ENCODE data around the gene KCNAB1.
"Not testable (repeated sequence)": the region's sequence is repeated elsewhere in the genome, so short reads cannot be mapped to it uniquely, and the experiment has no call there.

KCNAB1 gene

DNA sequence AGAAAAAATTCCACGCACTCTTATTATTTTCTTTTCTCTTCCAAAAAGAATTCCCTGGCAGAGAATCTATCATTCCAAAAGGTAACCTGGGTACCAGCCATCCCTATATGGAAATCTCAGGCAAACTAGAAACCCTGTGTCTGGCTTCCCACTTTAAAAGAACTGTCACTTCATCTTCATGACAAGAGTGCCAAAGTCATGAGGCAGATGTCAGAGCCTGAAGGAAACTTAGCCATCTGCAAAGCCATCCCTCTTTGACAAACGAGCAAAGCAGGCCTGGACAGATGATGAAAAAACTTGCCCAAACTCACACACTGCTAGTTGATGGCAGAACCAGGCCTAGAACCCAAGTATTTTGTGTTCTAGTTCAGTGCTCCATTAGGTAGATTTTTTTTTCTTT, 418.7 kb downstream of the KCNAB1 start:
- DNase-seq (ENCODE audit: low read depth in 2 of 2), result no peak

DNA sequence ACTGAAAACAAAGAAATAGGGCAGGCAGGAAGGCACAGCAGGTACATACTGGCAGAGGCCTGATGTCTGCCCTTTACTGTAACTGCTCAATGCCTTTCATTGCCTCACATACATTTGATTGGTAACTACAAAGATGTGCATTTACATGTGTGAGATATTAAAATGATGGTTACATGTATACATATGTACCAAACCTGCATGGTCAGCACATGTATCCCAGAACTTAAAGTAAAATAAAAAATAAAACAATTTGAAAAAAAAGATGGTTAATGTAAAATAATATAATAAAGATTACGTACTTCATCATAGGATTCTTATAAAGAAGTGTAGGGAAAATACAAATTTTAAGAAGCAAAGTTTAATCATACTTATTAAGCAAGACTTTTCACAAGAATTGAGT, 419.4 kb downstream of the KCNAB1 start:
- no peak for DNase-seq (ENCODE audit: low read depth in 2 of 2)

DNA sequence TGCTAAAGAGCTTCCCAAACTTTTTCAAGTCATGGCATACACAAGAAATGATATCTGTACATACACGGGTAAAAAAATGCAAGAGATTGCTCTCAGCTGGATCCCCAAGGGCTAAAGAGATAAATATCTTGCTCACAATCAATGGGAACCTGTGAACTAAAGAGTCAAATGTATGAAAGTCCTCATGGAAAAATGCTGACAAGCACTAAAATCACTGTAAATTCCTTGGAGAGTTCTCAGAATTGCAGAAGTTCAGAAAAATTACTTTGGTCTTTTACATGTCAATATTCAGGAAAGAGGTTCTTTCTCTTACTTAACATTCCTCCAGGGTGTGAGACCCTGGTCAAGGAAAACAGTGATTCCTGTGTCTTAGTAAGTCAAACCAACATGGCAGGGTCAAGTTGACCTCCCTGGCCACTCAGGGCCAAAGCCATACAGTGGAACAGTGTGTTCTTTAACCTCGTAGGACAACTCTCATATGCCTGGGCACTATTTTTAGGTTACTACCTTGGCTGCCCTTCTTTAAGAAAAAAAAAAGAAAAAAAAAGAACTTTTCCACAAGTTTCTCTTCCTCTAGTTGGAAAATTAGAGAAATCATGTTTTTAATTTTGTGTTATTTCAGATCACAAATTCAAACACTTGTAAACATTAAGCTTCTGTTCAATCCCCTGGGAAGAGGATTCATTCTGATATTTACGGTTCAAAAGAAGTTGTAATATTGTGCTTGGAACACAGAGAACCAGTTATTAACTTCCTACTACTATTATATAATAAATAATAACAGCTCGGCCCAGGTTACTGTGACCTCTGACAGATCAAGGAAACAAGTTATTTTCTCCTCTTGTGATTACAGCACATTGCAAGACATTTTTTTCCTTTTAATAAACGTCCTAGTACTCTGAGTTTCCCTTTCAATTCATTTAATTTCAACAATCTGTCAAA, 422.0 kb downstream of the KCNAB1 start:
- no peak for DNase-seq (ENCODE audit: low read depth in 2 of 2)

DNA sequence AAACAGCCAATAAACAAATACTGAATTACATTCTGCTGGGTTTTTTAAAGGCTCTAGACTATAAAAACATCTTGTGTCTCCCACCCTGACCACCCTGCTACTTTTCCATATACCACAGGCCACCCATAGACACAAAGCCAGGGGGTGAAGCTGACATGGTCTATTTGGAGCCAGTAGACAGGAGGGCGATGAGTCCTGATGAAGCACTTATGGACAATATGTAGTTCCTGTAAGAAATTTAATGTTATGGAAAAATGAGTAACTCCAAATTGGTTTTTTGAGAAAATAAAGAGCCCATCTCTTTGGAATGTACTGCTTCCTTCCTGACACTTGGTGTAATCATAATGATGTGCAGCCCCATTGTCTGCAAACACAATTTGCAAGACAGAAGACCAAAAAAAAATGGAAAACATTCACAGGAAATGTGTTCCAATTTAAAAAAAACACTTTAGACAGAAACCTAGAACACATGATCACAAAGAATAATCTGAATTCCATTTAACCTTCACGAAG, 422.7 kb downstream of the KCNAB1 start:
- no peak for DNase-seq (ENCODE audit: low read depth in 2 of 2)

DNA sequence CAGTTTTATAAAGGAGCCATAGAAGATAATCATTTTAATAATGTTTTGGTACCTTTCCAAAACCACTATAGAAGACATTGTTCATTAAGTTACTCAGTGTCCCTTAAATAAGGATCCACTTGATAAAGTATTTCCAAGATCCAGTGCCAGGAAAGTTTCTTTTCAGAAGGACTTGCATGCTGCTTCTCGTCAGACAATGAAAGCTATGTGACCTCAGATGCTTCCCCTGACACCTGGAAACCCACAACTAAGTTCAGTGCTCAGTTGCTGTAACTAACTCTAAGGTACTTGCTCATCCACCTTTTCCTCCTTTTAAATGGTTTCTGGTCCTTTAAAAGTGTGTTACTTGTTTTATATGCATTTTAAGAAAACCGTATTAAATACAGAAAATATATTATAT, 427.3 kb downstream of the KCNAB1 start:
- no peak for DNase-seq (ENCODE audit: low read depth in 2 of 2)

DNA sequence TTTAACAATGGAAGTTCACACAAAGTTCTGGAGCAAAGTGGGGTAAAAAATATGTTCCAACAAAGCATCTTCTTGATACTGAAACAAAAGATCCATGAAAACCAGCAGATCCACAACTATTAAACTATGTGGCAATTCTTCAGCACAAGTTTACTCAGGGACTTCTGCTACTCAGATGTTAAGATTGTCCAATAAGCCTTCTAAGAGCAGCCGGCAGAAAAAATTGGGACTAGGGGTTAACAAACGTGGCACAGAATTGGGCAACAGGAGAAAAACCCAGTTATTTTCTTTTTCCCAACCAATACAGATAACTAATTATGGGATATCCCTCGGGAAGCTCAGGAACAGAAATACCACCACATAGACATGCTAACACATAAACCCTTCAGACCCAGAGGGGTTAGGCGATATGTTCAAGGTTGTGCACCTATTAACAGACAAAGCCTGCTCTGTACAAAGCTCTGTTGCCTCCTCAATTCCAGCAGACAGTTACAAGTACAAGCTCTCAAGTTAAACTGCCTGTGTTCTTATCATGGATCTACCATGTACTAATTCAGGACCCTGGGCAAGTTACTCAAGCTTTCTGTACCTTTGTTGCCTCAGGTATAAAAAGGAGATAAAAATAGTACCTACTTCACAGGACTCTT, 427.8 kb downstream of the KCNAB1 start:
- DNase-seq (ENCODE audit: low read depth in 2 of 2), result no peak

DNA sequence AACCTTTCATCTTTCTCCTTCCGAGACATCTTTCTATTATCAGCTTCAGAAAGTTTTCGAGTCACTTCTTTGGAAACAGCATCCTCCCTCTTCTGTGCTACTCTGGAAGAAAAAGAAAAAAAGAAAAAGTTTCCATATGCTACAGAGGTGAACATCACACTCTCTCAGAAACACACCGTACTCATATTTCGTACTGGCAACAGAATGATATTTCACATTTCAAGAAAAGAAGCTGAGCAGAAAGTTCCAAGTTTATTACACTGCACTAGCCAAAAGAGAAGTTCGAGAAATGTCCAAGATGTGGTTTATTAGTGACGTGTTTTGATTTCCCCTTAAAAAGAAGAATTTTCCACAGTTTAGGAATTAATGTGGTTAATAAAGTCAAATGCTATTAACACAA, 428.5 kb downstream of the KCNAB1 start:
- DNase-seq (ENCODE audit: low read depth in 2 of 2), result no peak

DNA sequence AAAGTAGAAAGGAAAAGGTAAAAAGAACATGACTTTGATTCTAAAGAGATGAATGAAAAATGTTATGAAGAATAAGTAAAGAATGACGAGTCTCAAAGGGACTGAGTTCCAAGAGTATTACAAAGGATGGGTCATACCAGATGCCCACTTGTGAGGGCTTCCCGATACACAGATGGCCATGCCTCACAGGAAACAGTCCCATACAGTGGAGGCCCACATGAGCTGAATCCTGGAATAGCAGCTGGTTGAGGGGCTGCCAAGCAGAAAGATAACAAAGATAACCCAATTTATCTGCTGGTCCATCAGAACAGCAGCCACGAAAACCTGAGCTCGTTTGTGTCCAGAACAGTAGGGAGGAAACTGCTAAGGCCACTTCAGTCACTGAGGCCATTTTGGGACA, 430.9 kb downstream of the KCNAB1 start:
- no peak for DNase-seq (ENCODE audit: low read depth in 2 of 2)

DNA sequence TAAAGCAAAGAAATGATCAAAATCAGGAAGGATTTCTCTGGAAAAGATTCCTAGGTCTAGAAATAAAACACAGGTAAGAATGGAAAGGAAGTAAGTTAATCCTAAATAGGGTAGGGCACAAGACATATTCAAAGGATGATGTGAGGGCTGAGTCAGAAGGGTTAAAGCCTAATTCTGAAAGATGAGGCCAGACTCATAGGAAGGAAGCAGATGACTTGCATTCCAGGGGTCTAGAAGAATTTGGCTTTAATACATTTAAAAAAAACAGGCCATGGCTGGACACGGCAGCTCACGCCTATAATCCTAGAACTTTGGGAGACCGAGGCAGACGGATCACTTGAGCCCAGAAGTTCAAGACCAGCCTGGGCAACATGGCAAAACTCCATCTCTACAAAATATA, 431.4 kb downstream of the KCNAB1 start:
- peak; percentile 50 to 55 for DNase-seq (ENCODE audit: low read depth in 2 of 2)

DNA sequence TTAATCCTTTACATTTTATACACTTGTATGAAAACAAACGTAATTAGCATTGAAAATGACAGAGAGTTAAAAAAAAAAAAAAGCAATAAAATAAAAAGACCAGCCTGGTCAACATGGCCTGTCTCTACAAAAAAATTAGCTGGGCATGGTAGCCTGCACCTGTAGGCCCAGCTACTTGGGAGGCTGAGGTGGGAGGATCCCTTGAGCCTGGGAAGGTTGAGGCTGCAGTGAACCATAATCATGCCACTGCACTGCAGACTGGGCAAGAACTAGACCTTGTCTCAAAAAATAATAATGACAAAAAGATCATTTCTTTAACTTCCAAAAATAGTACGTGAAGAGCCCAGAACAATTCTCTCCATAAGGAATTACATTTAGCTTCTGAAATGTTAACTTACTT, 432.6 kb downstream of the KCNAB1 start:
- DNase-seq (ENCODE audit: low read depth in 2 of 2), result no peak

DNA sequence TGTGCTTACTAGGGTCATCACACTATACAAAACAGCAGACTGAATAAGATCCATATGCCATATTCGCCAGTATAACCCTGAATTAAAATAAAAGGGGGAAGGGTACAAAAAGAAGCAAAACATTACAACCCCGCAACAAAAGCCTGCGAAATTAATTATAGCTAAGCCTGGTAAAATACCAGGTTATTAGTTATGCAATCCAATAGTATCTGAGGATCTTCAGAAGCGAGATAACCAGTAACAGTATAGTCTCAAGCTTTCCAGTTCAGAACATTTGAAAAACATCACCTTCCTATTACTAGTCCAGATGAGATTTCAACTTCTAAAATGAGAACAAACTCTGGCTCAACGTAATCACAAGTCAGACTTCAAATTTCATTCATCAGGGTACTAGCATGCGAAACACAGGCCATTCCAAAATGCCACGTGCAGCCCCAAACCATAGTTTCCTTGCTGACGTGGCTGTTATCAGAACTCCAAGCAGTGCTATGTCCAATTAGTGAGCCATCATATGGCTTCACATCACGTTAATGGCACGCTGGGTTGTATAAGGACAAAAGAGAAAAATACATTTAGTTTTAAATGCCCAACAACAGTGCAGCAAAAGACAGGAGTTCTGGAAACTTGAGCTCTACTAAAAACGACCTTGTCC, 433.5 kb downstream of the KCNAB1 start:
- peak; percentile 43 to 50 for DNase-seq (ENCODE audit: low read depth in 2 of 2)

DNA sequence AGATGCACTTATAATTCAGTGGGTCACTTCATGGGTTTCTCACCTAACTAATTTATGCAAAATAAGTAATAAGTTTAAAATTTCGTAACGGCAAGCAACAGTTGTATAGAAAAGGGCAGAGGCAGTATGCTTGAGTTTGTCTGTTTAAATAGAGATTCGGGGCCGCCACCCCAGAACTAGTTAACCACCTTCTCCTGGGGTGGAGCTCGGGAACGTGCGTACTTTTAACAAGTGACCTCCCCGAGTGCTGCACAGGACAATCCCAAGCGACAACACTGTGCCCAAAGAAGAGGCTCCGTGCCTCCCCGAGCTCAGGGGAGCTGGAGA, 434.1 kb downstream of the KCNAB1 start:
- DNase-seq (ENCODE audit: low read depth in 2 of 2), result no peak

DNA sequence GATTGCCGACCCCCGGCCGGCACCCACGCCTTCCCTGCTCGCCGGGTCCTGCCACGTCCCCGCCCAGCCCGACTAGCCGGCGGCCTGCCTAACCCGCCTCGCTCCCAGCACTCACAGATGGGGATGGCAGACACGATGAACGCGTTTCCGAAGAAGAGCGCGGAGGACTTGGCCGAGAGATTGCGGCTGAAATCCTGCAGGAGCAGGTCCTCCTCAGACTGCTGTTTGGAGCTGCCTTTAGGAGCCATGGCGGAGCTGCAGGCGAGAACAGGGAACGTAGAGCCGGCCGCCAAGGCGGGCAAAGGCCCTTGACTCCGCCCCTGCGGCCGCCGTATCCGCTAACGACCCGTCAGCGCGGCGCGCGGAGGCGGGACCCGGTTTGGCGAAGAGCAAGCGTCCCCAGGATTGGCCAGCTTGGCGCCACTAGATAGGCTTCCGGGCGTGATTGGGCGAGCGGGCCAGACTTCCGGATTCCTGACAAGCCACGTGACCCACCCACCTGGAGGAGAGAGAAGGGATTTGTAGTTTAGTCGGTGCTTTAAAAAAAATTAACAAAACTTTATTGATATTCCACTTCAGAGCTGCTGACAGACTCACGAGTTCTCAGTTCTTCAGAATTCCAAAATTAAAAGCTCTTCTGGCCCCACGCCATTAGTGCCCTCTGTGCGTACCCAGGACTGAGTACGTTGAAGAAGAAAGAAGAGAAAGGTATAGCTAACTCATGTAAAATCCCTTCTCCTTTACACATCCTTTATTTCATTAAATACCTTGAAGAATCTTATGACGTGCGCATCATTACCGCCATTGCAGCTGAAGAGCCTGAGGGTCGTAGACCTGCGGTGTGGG, 434.7 kb downstream of the KCNAB1 start, which contains the start of gene SSR3:
Gene SSR3 (minus strand): TSS at position 276 of the 846 bp plus-strand sequence. CDS start 28 bp downstream, at position 248.
- DNase-seq (ENCODE audit: low read depth in 2 of 2), result peak; percentile 99

DNA sequence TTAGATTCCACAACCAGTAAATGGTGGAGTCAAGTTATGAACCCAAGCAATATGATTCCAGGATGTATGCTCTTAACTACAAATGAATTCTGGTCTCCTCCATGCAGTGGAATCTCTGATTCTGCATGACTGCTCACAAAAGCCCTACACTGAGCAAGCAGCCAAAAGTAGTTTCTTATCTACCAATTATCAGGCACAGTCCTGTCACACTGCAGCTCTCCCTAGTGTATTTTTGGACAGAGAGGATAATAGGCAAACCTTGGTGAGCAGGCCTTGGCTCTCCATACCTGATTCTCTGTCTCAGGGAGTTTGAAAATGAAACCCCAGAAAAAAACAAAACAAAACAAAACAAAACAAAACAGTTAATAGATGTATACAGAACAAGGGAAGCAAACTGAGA, 438.0 kb downstream of the KCNAB1 start:
- no peak for DNase-seq (ENCODE audit: low read depth in 2 of 2)

DNA sequence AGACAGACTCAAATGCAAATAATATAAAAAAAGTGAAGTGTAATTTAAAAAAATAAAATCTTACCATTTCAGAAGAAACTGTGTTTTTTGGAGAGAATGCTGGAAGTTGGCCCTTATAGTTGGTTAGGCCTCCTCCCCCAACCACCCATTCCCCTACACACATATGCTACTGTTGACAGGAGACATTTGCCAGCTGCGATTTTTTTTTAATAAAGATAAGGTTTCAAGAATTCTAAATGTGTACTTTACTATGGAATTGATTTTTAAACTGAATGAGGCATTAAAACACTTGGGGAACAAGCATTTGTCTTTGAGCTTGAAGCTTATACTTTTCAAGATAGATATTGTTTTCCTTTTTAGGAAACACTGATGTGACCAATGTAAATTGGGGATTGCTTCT, 438.9 kb downstream of the KCNAB1 start:
- no peak for DNase-seq (ENCODE audit: low read depth in 2 of 2)

DNA sequence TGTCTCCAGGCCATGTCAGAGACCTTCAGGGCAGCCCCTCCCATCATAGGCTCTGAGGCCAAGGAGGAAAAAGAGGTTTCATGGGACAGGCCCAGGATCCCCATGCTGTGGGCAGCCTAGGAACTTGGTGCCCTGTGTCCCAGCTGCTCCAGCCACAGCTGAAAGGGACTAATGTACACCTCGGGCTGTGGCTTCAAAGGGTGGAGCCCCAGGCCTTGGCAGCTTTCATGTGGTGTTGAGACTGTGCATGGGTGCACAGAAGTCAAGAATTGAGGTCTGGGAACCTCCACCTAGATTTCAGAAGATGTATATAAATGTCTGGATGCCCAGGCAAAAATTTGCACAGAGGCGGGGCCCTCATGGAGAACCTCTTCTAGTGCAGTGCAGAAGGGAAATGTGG, 441.2 kb downstream of the KCNAB1 start:
- DNase-seq (ENCODE audit: low read depth in 2 of 2), result no peak

DNA sequence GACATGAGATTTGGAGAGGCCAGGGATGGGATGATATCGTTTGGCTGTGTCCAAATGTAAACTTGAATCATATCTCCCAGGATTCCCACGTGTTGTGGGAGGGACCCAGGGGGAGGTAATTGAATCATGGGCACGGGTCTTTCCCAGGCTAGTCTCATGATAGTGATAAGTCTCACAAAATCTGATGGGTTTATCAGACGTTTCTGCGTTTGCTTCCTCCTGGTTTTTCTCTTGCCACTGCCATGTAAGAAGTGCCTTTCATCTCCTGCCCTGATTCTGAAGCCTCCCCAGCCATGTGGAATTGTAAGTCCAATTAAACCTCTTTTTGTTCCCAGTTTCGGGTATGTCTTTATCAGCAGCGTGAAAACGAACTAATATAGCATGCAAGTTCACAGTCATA, 442.1 kb downstream of the KCNAB1 start:
- DNase-seq (ENCODE audit: low read depth in 2 of 2), result not testable (repeated sequence)

DNA sequence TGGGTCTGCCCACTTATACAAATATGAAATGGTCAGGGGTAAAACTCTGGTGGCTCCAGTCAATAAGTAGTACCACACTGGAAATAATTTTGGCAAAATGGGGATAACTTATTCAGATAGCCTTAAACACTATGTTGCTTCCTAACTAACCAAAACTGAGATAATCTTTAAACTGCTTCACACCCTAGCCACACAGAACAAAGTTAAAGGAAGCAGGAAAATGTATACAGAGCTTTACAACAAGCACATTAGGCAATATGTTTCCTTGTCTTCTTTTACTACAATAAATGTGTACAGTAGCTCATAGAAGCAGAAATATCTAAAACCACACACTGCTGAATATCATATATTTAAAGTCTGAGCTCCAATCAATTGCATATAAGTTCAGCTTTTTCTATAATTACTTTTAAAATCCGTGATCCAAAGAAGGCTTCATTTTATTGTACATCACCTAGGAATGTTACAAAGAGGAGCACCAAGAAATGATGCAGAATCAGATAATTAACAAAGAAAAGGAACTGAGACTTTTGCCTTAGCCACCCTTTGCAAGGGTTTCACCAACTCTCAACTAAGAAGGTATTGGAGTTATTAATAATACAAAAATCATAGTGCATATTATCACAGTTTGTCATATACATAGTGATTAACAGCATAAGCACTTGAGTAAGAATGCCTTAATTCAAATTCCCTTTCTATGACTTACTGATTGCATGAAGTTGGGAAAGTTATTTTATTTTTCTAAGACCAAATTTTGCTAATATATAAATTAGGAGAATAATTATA, 443.7 kb downstream of the KCNAB1 start:
- no peak for DNase-seq (ENCODE audit: low read depth in 2 of 2)

DNA sequence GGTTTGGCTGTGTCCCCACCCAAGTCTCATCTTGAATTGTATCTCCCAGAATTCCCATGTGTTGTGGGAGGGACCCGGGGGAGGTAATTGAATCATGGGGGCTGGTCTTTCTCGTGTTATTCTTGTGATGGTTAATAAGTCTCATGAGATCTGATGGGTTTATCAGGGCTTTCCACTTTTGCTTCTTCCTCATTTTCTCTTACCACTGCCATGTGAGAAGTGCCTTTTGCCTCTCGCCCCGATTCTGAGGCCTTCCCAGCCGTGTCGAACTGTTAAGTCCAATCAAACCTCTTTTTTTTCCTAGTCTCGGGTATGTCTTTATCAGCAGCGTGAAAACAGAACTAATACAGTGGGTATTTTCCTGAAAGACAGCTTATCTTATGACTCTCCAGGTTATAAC, 448.6 kb downstream of the KCNAB1 start:
- DNase-seq (ENCODE audit: low read depth in 2 of 2), result not testable (repeated sequence)

DNA sequence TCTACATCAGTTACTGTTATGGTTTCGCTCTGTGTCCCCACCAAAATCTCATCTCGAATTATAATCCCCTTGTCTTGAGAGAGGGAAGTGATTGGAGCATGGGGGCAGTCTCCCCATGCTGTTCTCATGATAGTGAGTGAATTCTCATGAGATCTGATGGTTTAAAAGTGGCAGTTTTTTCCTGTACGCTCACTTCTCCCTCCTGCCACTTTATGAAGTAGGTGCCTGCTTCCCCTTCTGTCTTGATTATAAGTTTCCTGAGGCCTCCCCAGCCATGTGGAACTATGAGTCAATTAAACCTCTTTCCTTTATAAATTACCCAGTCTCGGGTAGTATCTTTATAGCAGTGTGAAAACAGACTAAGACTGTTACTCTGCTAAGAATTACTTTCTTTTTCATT, 449.5 kb downstream of the KCNAB1 start:
- DNase-seq (ENCODE audit: low read depth in 2 of 2), result not testable (repeated sequence)

DNA sequence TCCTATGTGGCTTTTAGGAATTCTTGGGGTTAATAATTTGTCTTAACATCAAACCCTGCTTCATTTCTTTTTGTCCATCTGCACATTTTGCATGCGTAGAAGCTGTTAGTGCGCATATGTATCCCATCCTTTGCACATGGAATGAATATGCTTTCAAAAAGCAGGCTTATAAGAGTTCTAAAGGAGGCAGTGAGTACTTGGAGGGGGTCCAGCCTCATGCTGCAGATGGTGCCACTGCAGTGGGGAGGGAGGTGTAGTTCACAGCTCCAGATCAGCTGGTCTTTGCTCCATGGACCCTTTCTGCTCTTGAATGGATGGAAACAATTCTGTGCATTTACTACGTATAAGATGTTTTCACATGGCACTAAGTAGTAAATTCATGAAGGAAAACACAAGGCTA, 455.3 kb downstream of the KCNAB1 start:
- DNase-seq (ENCODE audit: low read depth in 2 of 2), result no peak

All from fibroblast of skin of left biceps (primary cell).